Measurements from ENCODE around the gene PCDHB2. TPM values are rescaled to one million over a fixed set of nuclear protein-coding genes. Genes with fewer than 3 reads are reported as not detected.
"Not testable (repeated sequence)": the region's sequence is repeated elsewhere in the genome, so short reads cannot be mapped to it uniquely, and the experiment has no call there.

Gene PCDHB2
- total RNA-seq, result 2.2 TPM

DNA sequence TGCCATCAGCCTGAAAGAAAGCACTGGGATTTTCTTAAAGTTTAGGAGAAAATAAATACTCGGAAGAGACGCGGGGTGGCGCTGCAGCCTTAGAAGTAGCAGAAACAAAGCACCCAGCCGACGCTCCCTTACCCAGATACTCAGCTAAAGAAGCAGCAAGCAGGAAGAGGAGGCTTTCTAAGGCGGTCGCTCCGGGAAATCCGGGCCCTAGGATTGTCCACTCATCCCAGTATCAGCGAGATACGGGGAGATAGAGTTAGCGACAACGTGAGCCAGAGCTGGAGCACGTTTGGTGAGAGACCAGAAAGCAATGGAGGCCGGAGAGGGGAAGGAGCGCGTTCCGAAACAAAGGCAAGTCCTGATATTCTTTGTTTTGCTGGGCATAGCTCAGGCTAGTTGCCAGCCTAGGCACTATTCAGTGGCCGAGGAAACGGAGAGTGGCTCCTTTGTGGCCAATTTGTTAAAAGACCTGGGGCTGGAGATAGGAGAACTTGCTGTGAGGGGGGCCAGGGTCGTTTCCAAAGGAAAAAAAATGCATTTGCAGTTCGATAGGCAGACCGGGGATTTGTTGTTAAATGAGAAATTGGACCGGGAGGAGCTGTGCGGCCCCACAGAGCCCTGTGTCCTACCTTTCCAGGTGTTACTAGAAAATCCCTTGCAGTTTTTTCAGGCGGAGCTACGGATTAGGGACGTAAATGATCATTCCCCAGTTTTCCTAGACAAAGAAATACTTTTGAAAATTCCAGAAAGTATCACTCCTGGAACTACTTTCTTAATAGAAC, at the start of gene PCDHB2:
TSS of gene PCDHB2 (plus strand) at position 135 of the 782 bp plus-strand sequence. CDS start at position 311, 176 bp downstream.
- no peak for ATAC-seq

DNA sequence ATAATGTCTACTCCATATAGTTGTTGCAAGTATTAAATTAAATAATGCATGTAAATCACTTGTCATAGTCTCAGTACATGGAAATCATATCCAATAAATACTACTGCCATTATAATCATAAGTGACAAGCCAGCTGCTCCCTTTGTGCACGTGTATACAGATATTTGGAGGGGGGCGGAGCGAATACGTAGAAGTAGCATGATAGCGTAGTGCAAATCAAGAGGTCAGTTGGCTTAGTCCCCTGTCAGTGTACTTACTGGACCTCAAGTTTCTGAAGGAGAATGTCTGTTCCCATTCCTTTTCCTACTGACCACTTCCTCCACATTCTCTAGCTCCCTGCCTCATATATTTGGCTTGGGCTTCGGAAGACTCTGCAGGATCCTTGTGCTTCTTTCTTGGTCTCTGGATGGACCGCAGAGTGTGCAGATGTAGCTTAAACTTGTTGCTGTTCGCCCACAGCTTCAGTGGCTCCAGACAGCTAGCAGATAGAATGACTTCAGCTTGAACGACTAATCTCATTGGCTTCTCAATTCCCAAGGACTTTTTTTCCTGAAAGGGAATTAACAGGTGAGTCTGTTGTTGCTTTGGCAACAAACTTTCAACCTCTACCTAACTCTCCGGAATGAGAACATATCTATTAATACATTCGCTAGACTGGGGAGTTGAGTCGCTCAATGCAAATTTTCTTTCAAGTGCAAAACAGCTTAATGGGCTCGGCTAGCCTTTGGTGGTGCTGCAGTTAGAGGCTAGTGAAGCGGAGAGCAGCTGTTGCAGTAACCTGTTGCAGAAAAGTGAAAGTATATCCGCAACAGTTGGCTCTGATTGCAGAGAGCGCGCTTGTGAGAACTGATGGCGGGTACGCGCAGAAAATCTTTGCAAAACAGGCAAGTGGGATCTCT, 43.5 kb upstream of the PCDHB2 start, which contains the start of gene PCDHB1:
TSS of gene PCDHB1 (plus strand) at position 753 of the 899 bp plus-strand sequence. CDS start at position 850, 97 bp downstream.
- ATAC-seq, result no peak

DNA sequence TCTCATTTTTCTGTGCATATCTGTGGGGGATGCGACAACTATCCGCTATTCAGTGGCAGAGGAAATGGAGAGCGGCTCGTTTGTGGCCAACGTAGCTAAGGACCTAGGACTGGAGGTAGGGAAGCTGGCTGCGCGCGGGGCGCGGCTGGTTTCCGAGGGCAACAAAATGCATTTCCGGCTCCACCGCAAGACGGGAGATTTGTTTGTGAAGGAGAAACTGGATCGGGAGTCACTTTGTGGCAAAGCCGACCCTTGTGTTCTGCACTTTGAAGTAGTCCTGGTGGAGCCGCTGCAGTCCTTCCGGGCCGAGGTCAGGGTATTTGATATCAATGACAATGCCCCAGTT, 42.9 kb upstream of the PCDHB2 start:
- ATAC-seq, result no peak

DNA sequence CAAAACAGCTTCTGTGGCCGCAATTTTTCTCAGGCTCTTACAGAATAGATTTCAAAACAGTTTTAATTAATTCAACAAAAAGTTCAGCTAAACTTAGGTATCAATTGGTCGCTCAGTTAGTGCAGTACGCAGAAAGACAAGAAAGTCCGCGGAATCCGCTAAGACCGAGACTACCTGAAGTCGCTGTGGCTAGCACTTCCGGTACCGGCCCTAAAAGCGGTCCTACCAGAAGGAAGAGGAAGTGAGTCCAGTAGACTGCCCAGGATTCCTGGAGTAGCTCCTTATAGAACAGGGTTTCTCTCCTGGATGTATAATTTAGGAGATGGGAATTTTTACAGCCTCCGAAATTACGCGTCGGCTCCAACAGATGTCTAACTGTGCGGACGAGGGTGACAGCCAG, 16.6 kb upstream of the PCDHB2 start:
- ATAC-seq, result no peak

DNA sequence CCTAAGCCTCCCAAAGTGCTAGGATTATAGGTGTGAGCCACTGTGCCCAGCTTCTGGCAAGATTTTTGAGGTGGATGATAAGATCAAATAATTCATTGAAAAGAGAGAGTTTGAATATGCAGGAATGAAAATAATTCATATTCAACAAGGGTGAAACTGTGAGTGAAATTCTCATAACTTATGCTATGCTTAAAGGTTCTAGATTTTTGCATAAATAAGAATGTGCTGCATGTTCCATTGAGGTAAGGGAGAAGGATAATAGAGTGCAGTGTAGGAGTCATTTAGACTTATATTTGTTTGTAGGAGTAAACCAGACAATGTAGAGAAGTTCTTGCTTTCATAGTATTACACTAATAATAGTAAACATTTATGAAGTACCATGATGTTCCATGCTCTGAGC, 12.2 kb upstream of the PCDHB2 start:
- ATAC-seq, result no peak

DNA sequence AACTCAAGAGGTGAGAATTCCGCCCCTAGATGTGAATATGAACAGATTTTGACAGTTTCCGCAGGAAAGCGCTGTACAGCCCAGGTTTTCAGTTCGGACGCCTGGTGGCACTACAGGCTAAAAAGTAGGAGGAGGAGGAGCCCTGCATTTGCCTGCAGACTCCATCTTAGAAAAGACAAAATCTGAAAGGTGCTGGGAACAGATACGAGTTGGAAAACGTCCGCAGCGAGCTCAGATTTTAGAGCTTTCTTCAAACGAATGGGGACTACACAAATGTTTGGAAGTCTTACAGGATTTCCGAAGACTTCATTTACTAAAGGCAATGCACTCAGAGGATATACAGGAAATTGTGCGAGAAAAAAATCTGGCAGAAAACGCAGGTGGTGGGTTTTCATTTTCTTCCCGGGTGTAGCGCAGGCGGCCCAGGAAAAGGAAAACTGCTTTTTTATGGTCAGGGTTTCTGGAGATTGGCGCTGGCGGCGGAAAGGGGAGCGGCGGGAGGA, 9.9 kb upstream of the PCDHB2 start:
- no peak for ATAC-seq

DNA sequence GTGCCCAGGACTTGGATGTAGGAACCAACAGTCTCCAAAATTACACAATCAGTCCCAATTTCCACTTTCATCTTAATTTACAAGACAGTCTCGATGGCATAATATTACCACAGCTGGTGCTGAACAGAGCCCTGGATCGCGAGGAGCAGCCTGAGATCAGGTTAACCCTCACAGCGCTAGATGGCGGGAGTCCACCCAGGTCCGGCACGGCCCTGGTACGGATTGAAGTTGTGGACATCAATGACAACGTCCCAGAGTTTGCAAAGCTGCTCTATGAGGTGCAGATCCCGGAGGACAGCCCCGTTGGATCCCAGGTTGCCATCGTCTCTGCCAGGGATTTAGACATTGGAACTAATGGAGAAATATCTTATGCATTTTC, 837 bp downstream of the PCDHB2 start:
- ATAC-seq, result no peak

DNA sequence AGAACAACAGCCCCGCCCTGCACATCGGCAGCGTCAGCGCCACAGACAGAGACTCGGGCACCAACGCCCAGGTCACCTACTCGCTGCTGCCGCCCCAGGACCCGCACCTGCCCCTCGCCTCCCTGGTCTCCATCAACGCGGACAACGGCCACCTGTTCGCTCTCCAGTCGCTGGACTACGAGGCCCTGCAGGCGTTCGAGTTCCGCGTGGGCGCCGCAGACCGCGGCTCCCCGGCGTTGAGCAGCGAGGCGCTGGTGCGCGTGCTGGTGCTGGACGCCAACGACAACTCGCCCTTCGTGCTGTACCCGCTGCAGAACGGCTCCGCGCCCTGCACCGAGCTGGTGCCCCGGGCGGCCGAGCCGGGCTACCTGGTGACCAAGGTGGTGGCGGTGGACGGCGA, 1.8 kb downstream of the PCDHB2 start:
- not testable (repeated sequence) for ATAC-seq

DNA sequence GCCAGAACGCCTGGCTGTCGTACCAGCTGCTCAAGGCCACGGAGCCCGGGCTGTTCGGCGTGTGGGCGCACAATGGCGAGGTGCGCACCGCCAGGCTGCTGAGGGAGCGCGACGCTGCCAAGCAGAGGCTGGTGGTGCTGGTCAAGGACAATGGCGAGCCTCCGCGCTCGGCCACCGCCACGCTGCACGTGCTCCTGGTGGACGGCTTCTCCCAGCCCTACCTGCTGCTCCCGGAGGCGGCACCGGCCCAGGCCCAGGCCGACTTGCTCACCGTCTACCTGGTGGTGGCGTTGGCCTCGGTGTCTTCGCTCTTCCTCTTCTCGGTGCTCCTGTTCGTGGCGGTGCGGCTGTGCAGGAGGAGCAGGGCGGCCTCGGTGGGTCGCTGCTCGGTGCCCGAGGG, 2.2 kb downstream of the PCDHB2 start:
- not testable (repeated sequence) for ATAC-seq

DNA sequence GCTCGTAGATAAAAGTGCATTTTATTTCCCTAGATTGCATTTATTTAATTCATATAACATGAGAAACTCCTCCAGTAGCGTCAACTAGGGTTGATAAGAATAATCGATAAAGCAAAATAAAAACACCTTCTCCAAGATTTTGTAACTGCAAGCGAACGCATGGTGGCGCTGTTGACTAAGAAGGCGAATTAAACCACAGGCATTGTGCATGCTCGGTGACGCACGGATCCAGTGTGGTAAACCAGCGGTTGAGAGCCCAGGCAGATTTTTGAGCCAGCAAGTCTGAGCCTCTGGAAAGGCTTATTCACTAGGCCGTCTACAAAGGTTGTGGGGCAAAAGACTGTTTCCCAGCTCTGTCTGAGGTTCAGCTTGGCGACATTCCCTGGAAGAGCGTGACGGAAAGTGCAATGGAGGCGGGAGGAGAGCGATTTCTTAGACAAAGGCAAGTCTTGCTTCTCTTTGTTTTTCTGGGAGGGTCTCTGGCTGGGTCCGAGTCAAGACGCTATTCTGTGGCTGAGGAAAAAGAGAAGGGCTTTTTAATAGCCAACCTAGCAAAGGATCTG, 5.9 kb downstream of the PCDHB2 start, which contains the start of gene PCDHB3:
TSS of gene PCDHB3 (plus strand) at position 231 of the 563 bp plus-strand sequence. CDS start at position 408, 177 bp downstream.
- ATAC-seq, result no peak

DNA sequence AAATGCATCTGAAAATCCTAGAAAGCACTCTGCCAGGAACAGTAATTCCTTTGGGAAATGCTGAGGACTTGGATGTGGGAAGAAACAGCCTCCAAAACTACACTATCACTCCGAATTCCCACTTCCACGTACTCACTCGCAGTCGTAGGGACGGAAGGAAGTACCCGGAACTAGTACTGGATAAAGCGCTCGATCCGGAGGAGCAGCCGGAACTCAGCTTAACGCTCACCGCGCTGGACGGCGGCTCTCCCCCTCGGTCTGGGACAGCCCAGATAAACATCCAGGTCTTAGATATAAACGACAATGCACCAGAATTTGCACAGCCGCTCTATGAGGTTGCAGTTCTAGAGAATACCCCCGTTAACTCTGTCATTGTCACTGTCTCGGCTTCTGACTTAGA, 6.6 kb downstream of the PCDHB2 start:
- ATAC-seq, result no peak

DNA sequence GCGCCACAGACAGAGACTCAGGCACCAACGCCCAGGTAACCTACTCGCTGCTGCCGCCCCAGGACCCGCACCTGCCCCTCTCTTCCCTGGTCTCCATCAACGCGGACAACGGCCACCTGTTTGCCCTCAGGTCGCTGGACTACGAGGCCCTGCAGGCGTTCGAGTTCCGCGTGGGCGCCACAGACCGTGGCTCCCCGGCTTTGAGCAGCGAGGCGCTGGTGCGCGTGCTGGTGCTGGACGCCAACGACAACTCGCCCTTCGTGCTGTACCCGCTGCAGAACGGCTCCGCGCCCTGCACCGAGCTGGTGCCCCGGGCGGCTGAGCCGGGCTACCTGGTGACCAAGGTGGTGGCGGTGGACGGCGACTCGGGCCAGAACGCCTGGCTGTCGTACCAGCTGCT, 7.7 kb downstream of the PCDHB2 start:
- ATAC-seq, result not testable (repeated sequence)

DNA sequence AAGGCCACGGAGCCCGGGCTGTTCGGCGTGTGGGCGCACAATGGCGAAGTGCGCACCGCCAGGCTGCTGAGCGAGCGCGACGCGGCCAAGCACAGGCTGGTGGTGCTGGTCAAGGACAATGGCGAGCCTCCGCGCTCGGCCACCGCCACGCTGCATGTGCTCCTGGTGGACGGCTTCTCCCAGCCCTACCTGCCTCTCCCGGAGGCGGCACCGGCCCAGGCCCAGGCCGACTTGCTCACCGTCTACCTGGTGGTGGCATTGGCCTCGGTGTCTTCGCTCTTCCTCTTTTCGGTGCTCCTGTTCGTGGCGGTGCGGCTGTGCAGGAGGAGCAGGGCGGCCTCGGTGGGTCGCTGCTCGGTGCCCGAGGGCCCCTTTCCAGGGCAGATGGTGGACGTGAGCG, 8.1 kb downstream of the PCDHB2 start:
- ATAC-seq, result not testable (repeated sequence)

DNA sequence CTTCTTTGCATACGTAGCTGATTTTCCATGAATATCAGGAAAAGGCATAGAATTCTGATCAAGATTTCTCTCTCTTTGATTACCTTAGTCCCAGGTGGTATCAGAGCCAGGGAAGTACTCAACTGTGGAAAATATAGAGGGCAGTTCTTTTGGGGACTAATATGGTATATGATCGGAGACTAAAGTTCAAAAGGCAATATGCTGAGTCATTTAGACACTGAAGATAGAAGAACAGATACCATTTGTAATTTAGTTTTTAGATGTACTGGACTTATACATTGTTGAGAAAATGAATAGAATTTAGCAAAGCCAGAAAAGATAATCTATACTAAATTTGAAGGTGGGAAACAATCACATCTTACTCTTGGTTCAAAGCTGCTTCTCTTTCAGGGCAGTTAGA, 10.9 kb downstream of the PCDHB2 start:
- ATAC-seq, result no peak

DNA sequence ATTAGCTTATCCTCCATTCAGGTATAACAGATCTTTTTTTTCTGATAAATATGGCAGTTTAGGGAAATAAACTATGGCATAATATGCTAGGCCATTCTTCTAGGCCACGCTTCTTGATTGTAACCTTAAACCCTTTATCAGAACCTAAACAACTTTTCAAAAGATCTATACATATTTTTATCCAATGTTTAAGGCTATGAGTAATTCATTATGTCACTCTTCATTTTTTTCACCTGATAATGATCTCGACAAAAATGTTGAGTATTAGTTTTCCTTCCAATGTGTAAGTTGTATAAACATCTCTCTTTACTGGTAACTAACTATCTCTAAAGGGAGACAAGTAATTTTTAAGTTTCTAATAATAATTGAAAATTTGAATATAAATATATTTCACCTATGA, 24.8 kb downstream of the PCDHB2 start:
- ATAC-seq, result no peak

DNA sequence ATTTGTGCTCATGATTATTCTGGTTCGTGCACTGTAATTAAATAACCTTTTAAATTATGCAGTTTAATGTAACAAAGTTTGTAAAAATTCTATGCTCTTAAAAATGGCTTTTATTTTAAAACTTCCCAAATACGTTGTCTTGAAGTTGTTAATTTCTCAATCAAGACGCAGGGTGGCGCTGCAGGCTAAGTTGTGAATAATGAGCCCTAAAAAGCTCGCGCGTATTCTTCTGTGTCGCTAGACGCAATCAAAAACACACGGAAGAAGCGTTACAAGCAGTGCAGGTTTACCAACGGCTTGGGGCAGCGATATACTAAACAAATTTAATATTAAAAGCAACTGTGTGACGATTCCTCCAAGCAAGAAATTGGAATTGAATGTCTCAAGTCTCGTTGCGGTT, 27.1 kb downstream of the PCDHB2 start, which contains the start of gene PCDHB4:
TSS of gene PCDHB4 (plus strand) at position 256 of the 400 bp plus-strand sequence. CDS start 181 bp downstream, outside the sequence.
- no peak for ATAC-seq

DNA sequence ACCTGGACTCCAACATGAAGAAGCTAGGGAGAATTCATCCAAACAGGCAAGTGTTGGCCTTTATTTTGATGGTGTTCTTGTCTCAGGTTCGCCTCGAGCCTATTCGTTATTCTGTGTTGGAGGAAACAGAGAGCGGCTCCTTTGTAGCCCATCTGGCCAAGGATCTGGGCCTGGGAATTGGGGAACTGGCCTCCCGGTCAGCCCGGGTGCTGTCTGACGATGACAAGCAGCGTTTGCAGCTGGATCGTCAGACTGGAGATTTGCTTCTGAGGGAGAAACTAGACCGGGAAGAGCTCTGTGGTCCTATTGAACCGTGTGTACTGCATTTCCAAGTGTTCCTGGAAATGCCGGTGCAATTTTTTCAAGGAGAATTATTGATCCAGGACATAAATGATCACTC, 27.6 kb downstream of the PCDHB2 start:
- ATAC-seq, result no peak

DNA sequence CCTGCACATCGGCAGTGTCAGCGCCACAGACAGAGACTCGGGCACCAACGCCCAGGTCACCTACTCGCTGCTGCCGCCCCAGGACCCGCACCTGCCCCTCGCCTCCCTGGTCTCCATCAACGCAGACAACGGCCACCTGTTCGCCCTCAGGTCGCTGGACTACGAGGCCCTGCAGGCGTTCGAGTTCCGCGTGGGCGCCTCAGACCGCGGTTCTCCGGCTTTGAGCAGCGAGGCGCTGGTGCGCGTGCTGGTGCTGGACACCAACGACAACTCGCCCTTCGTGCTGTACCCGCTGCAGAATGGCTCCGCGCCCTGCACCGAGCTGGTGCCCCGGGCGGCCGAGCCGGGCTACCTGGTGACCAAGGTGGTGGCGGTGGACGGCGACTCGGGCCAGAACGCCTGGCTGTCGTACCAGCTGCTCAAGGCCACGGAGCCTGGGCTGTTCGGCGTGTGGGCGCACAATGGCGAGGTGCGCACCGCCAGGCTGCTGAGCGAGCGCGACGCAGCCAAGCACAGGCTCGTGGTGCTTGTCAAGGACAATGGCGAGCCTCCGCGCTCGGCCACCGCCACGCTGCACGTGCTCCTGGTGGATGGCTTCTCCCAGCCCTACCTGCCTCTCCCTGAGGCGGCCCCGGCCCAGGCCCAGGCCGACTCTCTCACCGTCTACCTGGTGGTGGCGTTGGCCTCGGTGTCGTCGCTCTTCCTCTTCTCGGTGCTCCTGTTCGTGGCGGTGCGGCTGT, 29.2 kb downstream of the PCDHB2 start:
- not testable (repeated sequence) for ATAC-seq

DNA sequence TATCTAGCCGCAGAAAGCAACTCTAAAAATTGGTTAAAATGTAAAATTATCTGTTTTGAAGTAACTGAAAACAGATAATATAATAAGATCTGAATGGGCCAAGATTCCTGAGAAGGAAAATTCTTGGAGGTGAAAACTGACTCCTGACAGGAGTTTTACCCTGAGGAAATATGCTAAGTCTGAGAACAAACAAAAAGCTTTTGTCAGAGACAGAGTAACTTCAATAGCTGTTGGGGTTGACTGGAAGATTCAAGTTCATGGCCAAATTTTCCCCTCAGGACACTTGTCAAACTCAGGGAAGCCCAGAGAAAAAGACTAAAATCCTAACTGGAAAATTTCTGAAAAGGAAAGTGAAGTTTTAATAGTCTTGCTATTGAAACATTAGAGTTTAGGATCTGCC, 32.9 kb downstream of the PCDHB2 start:
- no peak for ATAC-seq

DNA sequence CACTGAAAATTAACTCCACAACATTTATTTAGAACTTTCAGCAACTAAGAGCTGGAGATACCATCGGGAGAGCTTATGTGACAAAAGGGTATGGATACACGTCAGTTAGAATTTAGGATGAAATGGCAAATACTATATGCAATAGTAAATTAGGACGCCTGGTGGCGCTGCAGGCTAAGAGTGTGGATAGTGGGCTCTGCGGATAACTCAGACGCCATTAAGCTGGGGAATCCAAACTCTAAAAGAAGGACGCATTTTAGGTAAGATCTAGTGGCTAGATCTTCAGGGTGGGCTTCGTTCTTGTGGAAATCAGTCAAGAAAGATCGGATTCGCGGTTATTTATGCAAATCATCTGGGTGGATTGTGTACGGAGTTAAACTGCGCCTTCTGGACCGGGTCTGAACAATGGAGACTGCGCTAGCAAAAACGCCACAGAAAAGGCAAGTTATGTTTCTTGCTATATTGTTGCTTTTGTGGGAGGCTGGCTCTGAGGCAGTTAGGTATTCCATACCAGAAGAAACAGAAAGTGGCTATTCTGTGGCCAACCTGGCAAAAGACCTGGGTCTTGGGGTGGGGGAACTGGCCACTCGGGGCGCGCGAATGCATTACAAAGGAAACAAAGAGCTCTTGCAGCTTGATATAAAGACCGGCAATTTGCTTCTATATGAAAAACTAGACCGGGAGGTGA, 40.8 kb downstream of the PCDHB2 start, which contains the start of gene PCDHB5:
TSS of gene PCDHB5 (plus strand) at position 177 of the 688 bp plus-strand sequence. CDS start at position 406, 229 bp downstream.
- ATAC-seq, result no peak

DNA sequence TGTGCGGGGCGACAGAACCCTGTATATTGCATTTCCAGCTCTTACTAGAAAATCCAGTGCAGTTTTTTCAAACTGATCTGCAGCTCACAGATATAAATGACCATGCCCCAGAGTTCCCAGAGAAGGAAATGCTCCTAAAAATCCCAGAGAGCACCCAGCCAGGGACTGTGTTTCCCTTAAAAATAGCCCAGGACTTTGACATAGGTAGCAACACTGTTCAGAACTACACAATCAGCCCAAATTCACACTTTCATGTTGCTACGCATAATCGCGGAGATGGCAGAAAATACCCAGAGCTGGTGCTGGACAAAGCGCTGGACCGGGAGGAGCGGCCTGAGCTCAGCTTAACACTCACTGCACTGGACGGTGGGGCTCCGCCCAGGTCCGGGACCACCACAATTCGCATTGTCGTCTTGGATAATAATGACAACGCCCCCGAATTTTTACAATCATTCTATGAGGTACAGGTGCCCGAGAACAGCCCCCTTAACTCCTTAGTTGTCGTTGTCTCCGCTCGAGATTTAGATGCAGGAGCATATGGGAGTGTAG, 41.4 kb downstream of the PCDHB2 start:
- ATAC-seq, result no peak
